HCT116 (cell line): ENCODE measurements around the gene VDAC2. TPM values are rescaled to one million over a fixed set of nuclear protein-coding genes. Genes with fewer than 3 reads are reported as not detected.

Experiments used
- ATAC-seq: fragments of 200-7000 bp; cut with Tn5 transposase; 2 replicates; pipeline ENCODE4 v1.9.1; 2020; ENCODE audit warnings: mild to moderate bottlenecking, moderate library complexity
- BruUV-seq: library from RNA; stranded (reverse); fragments of 400-500 nt; replicated peaks from 2 replicates; lab custom pipeline; 2021; lab: Mats Ljungman, UMichigan
- CTCF ChIA-PET: fragments of 300-600 bp; sonication (Branson Sonifier 250); formaldehyde crosslinking; loops from one replicate; lab custom pipeline; 2021; ENCODE audit warnings: antibody characterized with exemption; lab: Charles Lee
- POLR2A ChIA-PET: fragments of 300-600, 350-600 bp; sonication (Branson Sonifier 250); formaldehyde crosslinking; loops from one replicate; lab custom pipeline; 2021; ENCODE audit warnings: antibody characterized with exemption; lab: Charles Lee
- RAD21 ChIA-PET, 2 experiments: fragments of 300-600 bp; sonication (Branson Sonifier 250); formaldehyde crosslinking; loops; one replicate each; lab custom pipeline; 2023; ENCODE audit warnings: low total read pairs in 2 of 2; ENCODE audit not compliant: uncharacterized antibody in 2 of 2, unreplicated experiment in 2 of 2, low non-redundant PET in 1 of 2; lab: Charles Lee
- DNase-seq: peaks from one replicate; pipeline ENCODE4 v3.0.0-alpha.2; 2010; ENCODE audit warnings: low read depth, low spot score
- H2AFZ ChIP-seq: fragments of 200-600 bp; shearing (Covaris generic), sonication (generic); 2 replicates; pipeline ENCODE4 v1.6.1; 2017; ENCODE audit warnings: low read depth, mixed run types, mixed read lengths, antibody characterized with exemption, low read length; ENCODE audit not compliant: poor library complexity, severe bottlenecking
- H3K27ac ChIP-seq: 2 replicates; pipeline ENCODE4 v1.5.1; 2012; ENCODE audit warnings: low read depth, low read length
- H3K27me3 ChIP-seq: fragments of 200-600 bp; sonication (generic); 2 replicates; pipeline ENCODE4 v1.6.1; 2016; ENCODE audit warnings: mixed run types, low read length, mixed read lengths; ENCODE audit not compliant: insufficient read depth
- H3K36me3 ChIP-seq, 2 experiments: fragments of 200-500 bp in 1 of 2; fragments of 200-600 bp in 1 of 2; sonication (Bioruptor generic) in 1 of 2; sonication (generic) in 1 of 2; 2 replicates each; pipeline versions ENCODE4 v1.5.1 to v1.6.1; 2014 to 2016; ENCODE audit warnings: low read length in 2 of 2, inconsistent platforms in 1 of 2, mixed read lengths in 1 of 2, mixed run types in 1 of 2; ENCODE audit not compliant: insufficient read depth in 2 of 2, control insufficient read depth in 1 of 2
- H3K4me1 ChIP-seq, 2 experiments: fragments of 200-600 bp in 1 of 2; sonication (generic) in 1 of 2; 2 replicates each; pipeline versions ENCODE4 v1.5.1 to v1.6.1; 2012 to 2017; ENCODE audit warnings: low read length in 2 of 2, inconsistent platforms in 1 of 2, mild to moderate bottlenecking in 1 of 2, mixed read lengths in 1 of 2, mixed run types in 1 of 2, moderate library complexity in 1 of 2; ENCODE audit not compliant: insufficient read depth in 2 of 2, control insufficient read depth in 1 of 2
- H3K4me2 ChIP-seq: fragments of 200-600 bp; sonication (generic); 2 replicates; pipeline ENCODE4 v1.6.1; 2017; ENCODE audit warnings: mixed run types, low read length, mixed read lengths
- H3K4me3 ChIP-seq, 2 experiments: fragments of 200-600 bp in 1 of 2; sonication (generic) in 1 of 2; replicated peaks in 1 of 2; 2 replicates each; pipeline ENCODE4 v1.5.1; 2011 to 2016; ENCODE audit warnings: low read length in 2 of 2, control low read depth in 1 of 2, low read depth in 1 of 2, mild to moderate bottlenecking in 1 of 2, mixed read lengths in 1 of 2, mixed run types in 1 of 2
- H3K79me2 ChIP-seq: fragments of 200-600 bp; sonication (generic); 2 replicates; pipeline ENCODE4 v1.6.1; 2017; ENCODE audit warnings: mild to moderate bottlenecking, mixed run types, low read length, moderate library complexity, mixed read lengths; ENCODE audit not compliant: insufficient read depth
- H3K9ac ChIP-seq: fragments of 200-600 bp; sonication (generic); 2 replicates; pipeline ENCODE4 v1.6.1; 2016; ENCODE audit warnings: low read length, mixed read lengths
- H3K9me2 ChIP-seq: fragments of 200-600 bp; sonication (generic), shearing (Covaris generic); 2 replicates; pipeline ENCODE4 v1.6.1; 2017; ENCODE audit warnings: mixed run types, mild to moderate bottlenecking, moderate library complexity; ENCODE audit not compliant: insufficient read depth
- H3K9me3 ChIP-seq, 2 experiments: fragments of 200-500 bp in 1 of 2; fragments of 200-600 bp in 1 of 2; sonication (Bioruptor generic) in 1 of 2; sonication (generic) in 1 of 2; 2 replicates each; pipeline ENCODE4 v1.6.1; 2014 to 2017; ENCODE audit warnings: low read length in 2 of 2, mixed read lengths in 2 of 2, inconsistent platforms in 1 of 2, low read depth in 1 of 2, mild to moderate bottlenecking in 1 of 2, mixed run types in 1 of 2, moderate library complexity in 1 of 2; ENCODE audit not compliant: control insufficient read depth in 1 of 2, insufficient read depth in 1 of 2
- H4K20me1 ChIP-seq: fragments of 200-600 bp; sonication (generic), shearing (Covaris generic); 2 replicates; pipeline ENCODE4 v1.6.1; 2017; ENCODE audit warnings: mixed run types, mild to moderate bottlenecking, moderate library complexity; ENCODE audit not compliant: insufficient read depth
- CBX3 ChIP-seq: IDR thresholded peaks from 2 replicates; pipeline ENCODE4 v1.6.1; 2012; ENCODE audit warnings: low read depth
- CEBPB ChIP-seq: IDR thresholded peaks from 2 replicates; pipeline ENCODE4 v1.6.1; 2012; ENCODE audit warnings: low read depth
- EGR1 ChIP-seq: IDR thresholded peaks from 2 replicates; pipeline ENCODE4 v1.6.1; 2012; ENCODE audit warnings: low read depth
- EZH2phosphoT487 ChIP-seq: fragments of 200-600 bp; IDR thresholded peaks from 2 replicates; pipeline ENCODE4 v1.6.1; 2018; ENCODE audit warnings: antibody characterized with exemption, borderline replicate concordance
- FOSL1 ChIP-seq: IDR thresholded peaks from 2 replicates; pipeline ENCODE4 v1.6.1; 2012; ENCODE audit warnings: low read depth
- JUND ChIP-seq: IDR thresholded peaks from 2 replicates; pipeline ENCODE4 v1.6.1; 2012
- POLR2A ChIP-seq: IDR thresholded peaks from 2 replicates; pipeline ENCODE4 v1.7.0; 2011; ENCODE audit warnings: borderline replicate concordance; ENCODE audit not compliant: insufficient read depth, insufficient read length; ENCODE audit errors: extremely low read depth
- RAD21 ChIP-seq: IDR thresholded peaks from 2 replicates; pipeline ENCODE4 v1.6.1; 2012; ENCODE audit warnings: low read depth, mild to moderate bottlenecking
- SP1 ChIP-seq: IDR thresholded peaks from 2 replicates; pipeline ENCODE4 v1.6.1; 2012; ENCODE audit warnings: low read depth
- SRF ChIP-seq: IDR thresholded peaks from 2 replicates; pipeline ENCODE4 v1.6.1; 2012; ENCODE audit warnings: low read depth
- TCF7L2 ChIP-seq: IDR thresholded peaks from 2 replicates; pipeline ENCODE4 v1.7.0; 2011; ENCODE audit warnings: borderline replicate concordance, inconsistent platforms; ENCODE audit not compliant: insufficient read depth, insufficient read length; ENCODE audit errors: extremely low read depth
- YY1 ChIP-seq: IDR thresholded peaks from 2 replicates; pipeline ENCODE4 v1.6.1; 2011; ENCODE audit warnings: low read length, low read depth, moderate library complexity, mild to moderate bottlenecking; ENCODE audit not compliant: insufficient replicate concordance; ENCODE audit errors: extremely low read depth
- ZBTB33 ChIP-seq: IDR thresholded peaks from 2 replicates; pipeline ENCODE4 v1.6.1; 2011; ENCODE audit warnings: mild to moderate bottlenecking, low read length, moderate library complexity; ENCODE audit not compliant: insufficient replicate concordance; ENCODE audit errors: extremely low read depth
- ZNF274 ChIP-seq: fragments of 200-500 bp; sonication (Bioruptor generic); IDR thresholded peaks from 2 replicates; pipeline ENCODE4 v1.6.1; 2014; ENCODE audit warnings: mild to moderate bottlenecking, low read depth, low read length, inconsistent platforms
- intact Hi-C: fragments of 100-400 bp; cut with micrococcal nuclease; formaldehyde crosslinking; loops from 2 replicates; pipeline ENCODE4 v1.10.0; 2022
- total RNA-seq: library from RNA; stranded (reverse); gene quantifications from one replicate; pipeline ENCODE4 v1.2.1, GENCODE V29; 2021; ENCODE audit not compliant: unreplicated experiment
- TF ChIP-seq, protein P1 (sequence below): IDR thresholded peaks from 2 replicates; pipeline ENCODE4 v1.6.1; 2012; ENCODE audit warnings: low read depth

VDAC2 gene
- total RNA-seq, 1 experiment from 2014 or later: 289 TPM

GRCh38 chr10:75254739-75255138 is 44.1 kb downstream of the VDAC2 start:
- RAD21 ChIA-PET: no interaction called here
- peaks cover 0 to 11% of the 10 kb centered on the region in 2 experiments; a peak in 1 of 4 replicates for H3K4me1 ChIP-seq
- H3K4me2 ChIP-seq: no peak overlapping the region
- POLR2A ChIA-PET: no interaction called here
- TF ChIP-seq RAD21 (no peak), SP1 (no peak), JUND (no peak), CEBPB (no peak), EZH2phosphoT487 (no peak), ZNF274 (no peak), YY1 (no peak), EGR1 (no peak), SRF (no peak), POLR2A (no peak)
- H3K9ac ChIP-seq: no peak overlapping the region
- H3K9me2 ChIP-seq: no peaks in the 10 kb centered on the region
- DNase-seq (no peak), ATAC-seq (no peak)
- H2AFZ ChIP-seq: no peak overlapping the region
- no peaks in the 10 kb centered on the region for H4K20me1 ChIP-seq
- intact Hi-C loops: no loop called here
- H3K79me2 ChIP-seq: no peaks in the 10 kb centered on the region
- no peaks in the 10 kb centered on the region for H3K36me3 ChIP-seq
- no peaks in the 10 kb centered on the region for H3K27me3 ChIP-seq
- no peak overlapping the region for H3K27ac ChIP-seq
- BruUV-seq: no TSS peak
- no peak overlapping the region for H3K4me3 ChIP-seq
- H3K9me3 ChIP-seq: no peaks in the 10 kb centered on the region; a peak in 1 of 4 replicates
- CTCF ChIA-PET: no interaction called here

GRCh38 chr10:75260990-75261389 is 50.4 kb downstream of the VDAC2 start:
- POLR2A ChIA-PET: no interaction called here
- Histone ChIP-seq H3K9ac (no peak overlapping the region), H3K4me1 (peaks cover 5 to 23% of the 10 kb centered on the region in 2 experiments; a peak in 3 of 4 replicates), H3K4me2 (no peak overlapping the region), H3K27me3 (no peaks in the 10 kb centered on the region), H3K4me3 (no peak overlapping the region), H3K27ac (no peak overlapping the region), H3K79me2 (no peaks in the 10 kb centered on the region), H3K36me3 (no peaks in the 10 kb centered on the region), H2AFZ (no peak overlapping the region), H3K9me3 (0 out of 4 replicates have a peak, but pooled peaks cover 0 to 3% of the 10 kb centered on the region in 2 experiments), H4K20me1 (no peaks in the 10 kb centered on the region), H3K9me2 (no peaks in the 10 kb centered on the region)
- DNase-seq (no peak), ATAC-seq (no peak)
- intact Hi-C loops: no loop called here
- CTCF ChIA-PET: no interaction called here
- RAD21 ChIA-PET: no interaction called here
- TF ChIP-seq ZBTB33: no peak
- TF ChIP-seq, protein P1, sequence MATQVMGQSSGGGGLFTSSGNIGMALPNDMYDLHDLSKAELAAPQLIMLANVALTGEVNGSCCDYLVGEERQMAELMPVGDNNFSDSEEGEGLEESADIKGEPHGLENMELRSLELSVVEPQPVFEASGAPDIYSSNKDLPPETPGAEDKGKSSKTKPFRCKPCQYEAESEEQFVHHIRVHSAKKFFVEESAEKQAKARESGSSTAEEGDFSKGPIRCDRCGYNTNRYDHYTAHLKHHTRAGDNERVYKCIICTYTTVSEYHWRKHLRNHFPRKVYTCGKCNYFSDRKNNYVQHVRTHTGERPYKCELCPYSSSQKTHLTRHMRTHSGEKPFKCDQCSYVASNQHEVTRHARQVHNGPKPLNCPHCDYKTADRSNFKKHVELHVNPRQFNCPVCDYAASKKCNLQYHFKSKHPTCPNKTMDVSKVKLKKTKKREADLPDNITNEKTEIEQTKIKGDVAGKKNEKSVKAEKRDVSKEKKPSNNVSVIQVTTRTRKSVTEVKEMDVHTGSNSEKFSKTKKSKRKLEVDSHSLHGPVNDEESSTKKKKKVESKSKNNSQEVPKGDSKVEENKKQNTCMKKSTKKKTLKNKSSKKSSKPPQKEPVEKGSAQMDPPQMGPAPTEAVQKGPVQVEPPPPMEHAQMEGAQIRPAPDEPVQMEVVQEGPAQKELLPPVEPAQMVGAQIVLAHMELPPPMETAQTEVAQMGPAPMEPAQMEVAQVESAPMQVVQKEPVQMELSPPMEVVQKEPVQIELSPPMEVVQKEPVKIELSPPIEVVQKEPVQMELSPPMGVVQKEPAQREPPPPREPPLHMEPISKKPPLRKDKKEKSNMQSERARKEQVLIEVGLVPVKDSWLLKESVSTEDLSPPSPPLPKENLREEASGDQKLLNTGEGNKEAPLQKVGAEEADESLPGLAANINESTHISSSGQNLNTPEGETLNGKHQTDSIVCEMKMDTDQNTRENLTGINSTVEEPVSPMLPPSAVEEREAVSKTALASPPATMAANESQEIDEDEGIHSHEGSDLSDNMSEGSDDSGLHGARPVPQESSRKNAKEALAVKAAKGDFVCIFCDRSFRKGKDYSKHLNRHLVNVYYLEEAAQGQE: no peak
- no peak for TF ChIP-seq FOSL1
- TF ChIP-seq CBX3: no peak
- no peak for TF ChIP-seq TCF7L2
- BruUV-seq: no TSS peak
